ENCODE measurements around the gene ASTN2.

DNA sequence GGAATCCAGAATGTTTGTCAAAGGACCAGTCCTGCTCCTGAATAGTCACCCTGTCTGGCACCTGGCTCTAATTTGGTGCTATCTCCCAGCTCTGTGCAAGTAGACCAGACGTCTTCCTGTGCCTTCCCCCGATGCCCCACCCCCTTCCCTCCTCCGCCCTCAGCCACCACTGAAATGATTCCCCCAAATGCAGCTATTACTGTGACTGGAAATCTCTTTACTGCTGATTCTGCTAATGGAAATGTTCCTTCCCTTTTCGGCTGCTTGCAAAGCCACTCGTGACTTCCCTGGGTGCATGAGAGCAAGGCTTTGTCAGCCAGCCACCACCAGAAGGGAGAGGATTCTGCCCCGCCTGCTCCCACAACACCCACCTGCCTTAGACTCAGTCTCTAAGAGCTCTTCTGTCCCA lies 11.4 kb downstream of the ASTN2 start:
- TF ChIP-seq, protein P1, sequence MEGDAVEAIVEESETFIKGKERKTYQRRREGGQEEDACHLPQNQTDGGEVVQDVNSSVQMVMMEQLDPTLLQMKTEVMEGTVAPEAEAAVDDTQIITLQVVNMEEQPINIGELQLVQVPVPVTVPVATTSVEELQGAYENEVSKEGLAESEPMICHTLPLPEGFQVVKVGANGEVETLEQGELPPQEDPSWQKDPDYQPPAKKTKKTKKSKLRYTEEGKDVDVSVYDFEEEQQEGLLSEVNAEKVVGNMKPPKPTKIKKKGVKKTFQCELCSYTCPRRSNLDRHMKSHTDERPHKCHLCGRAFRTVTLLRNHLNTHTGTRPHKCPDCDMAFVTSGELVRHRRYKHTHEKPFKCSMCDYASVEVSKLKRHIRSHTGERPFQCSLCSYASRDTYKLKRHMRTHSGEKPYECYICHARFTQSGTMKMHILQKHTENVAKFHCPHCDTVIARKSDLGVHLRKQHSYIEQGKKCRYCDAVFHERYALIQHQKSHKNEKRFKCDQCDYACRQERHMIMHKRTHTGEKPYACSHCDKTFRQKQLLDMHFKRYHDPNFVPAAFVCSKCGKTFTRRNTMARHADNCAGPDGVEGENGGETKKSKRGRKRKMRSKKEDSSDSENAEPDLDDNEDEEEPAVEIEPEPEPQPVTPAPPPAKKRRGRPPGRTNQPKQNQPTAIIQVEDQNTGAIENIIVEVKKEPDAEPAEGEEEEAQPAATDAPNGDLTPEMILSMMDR (IDR thresholded peaks at IDR 0.05; ENCODE audit: insufficient read depth, low read depth, low read length): no peak
- TF ChIP-seq EZH2 (IDR thresholded peaks at IDR 0.05; ENCODE audit: insufficient read depth, low read length): no peak
